Gastrocnemius medialis (tissue), 4 donors: Measurements from ENCODE around the gene CDC42EP2. TPM values are rescaled to one million over a fixed set of nuclear protein-coding genes. Genes with fewer than 3 reads are reported as not detected.

Experiments
- ATAC-seq, 2 donors: fragments of 150-250 bp; one replicate each; pipeline ENCODE4 v1.9.1; 2016
- DNase-seq, 2 donors: peaks; one replicate each; pipeline ENCODE4 v3.0.0-alpha.2; 2019
- H3K27ac ChIP-seq, 4 donors: fragments of 200-600 bp; sonication (generic); 1 replicate in 1 of 4; 2 replicates in 3 of 4; pipeline ENCODE4 v1.5.1; 2016 to 2018; ENCODE audit warnings: mild to moderate bottlenecking in 2 of 4, moderate library complexity in 1 of 4
- H3K27me3 ChIP-seq, 3 donors: fragments of 200-600 bp; sonication (generic) in 2 of 3; 1 replicate in 1 of 3; 2 replicates in 2 of 3; pipeline versions ENCODE4 v1.5.1 to v1.6.0; 2016 to 2019; ENCODE audit warnings: mild to moderate bottlenecking in 1 of 3, moderate library complexity in 1 of 3
- H3K36me3 ChIP-seq, 2 donors: fragments of 200-600 bp; sonication (generic) in 1 of 2; one replicate each; pipeline ENCODE4 v1.5.1; 2017 to 2018
- H3K4me1 ChIP-seq, 2 donors: fragments of 200-600 bp; sonication (generic) in 1 of 2; one replicate each; pipeline ENCODE4 v1.5.1; 2016 to 2017; ENCODE audit warnings: mild to moderate bottlenecking in 2 of 2
- H3K4me3 ChIP-seq, 4 donors: fragments of 200-600 bp; sonication (generic) in 3 of 4; 1 replicate in 1 of 4; 2 replicates in 3 of 4; pipeline ENCODE4 v1.5.1; 2016 to 2019; ENCODE audit warnings: mild to moderate bottlenecking in 2 of 4
- H3K9me3 ChIP-seq, 3 donors: fragments of 200-600 bp; sonication (generic) in 2 of 3; 1 replicate in 1 of 3; 2 replicates in 2 of 3; pipeline ENCODE4 v1.5.1; 2016 to 2019
- CTCF ChIP-seq, 5 experiments: fragments of 450-650 bp in 3 of 5; fragments of 200-600 bp in 2 of 5; sonication (generic) in 2 of 5; IDR thresholded peaks in 4 of 5; conservative IDR thresholded peaks in 1 of 5; 1 replicate in 4 of 5; 2 replicates in 1 of 5; pipeline ENCODE4 v1.5.1; 2016 to 2019; ENCODE audit warnings: antibody characterized with exemption in 5 of 5, mild to moderate bottlenecking in 3 of 5, moderate library complexity in 3 of 5
- POLR2A ChIP-seq, 2 donors: fragments of 450-650 bp; IDR thresholded peaks; one replicate each; pipeline ENCODE4 v1.6.1; 2017; ENCODE audit warnings: antibody characterized with exemption in 2 of 2, mild to moderate bottlenecking in 2 of 2, moderate library complexity in 2 of 2
- in situ Hi-C, 4 donors: fragments of 200-750 bp; cut with MboI; loops; one replicate each; pipeline versions ENCODE4 v1.15.0 to v1.8.0; 2017; ENCODE audit warnings: low sequenced_read_pairs in 4 of 4
- intact Hi-C: fragments of 100-400 bp; cut with DNase I; formaldehyde crosslinking; loops from one replicate; pipeline ENCODE4 v1.15.1; 2023; ENCODE audit warnings: low total_unique reads
- total RNA-seq, 4 donors: library from RNA; depleted of rRNA; stranded (reverse); fragments of >200 nt; gene quantifications; one replicate each; pipeline versions ENCODE4 v1.1.0 to v1.2.3, GENCODE V29; 2016

Gene CDC42EP2
- total RNA-seq, 4 donors from 2014 or later: 5.0 to 11.6 (median 5.6) TPM

GRCh38 chr11:65304110-65304509 is 10.6 kb upstream of the CDC42EP2 start:
- Histone ChIP-seq H3K27me3 (no peaks in the 10 kb centered on the region), H3K27ac (no peak overlapping the region), H3K36me3 (no peaks in the 10 kb centered on the region), H3K9me3 (no peaks in the 10 kb centered on the region), H3K4me3 (no peak overlapping the region), H3K4me1 (peaks cover 14 to 22% of the 10 kb centered on the region in 2 donors)
- DNase-seq (no peak), ATAC-seq (no peak)
- intact Hi-C loops (no loop called here), in situ Hi-C loops (no loop called here)
- no peak for TF ChIP-seq POLR2A (IDR thresholded peaks at IDR 0.05)
- no peak for TF ChIP-seq CTCF (IDR thresholded peaks at IDR 0.05 in 4 of 5, conservative IDR thresholded peaks at IDR 0.05 in 1 of 5)

GRCh38 chr11:65304613-65305012 is 10.1 kb upstream of the CDC42EP2 start:
- H3K4me3 ChIP-seq: no peak overlapping the region
- intact Hi-C loops: no loop called here

GRCh38 chr11:65305501-65306268 is 9.0 kb upstream of the CDC42EP2 start:
- Histone ChIP-seq H3K27me3 (no peaks in the 10 kb centered on the region), H3K9me3 (no peaks in the 10 kb centered on the region), H3K4me3 (no peak overlapping the region), H3K36me3 (no peaks in the 10 kb centered on the region), H3K4me1 (peaks cover 19 to 26% of the 10 kb centered on the region in 2 donors), H3K27ac (no peak overlapping the region)
- ATAC-seq (no peak), DNase-seq (no peak)
- TF ChIP-seq POLR2A (IDR thresholded peaks at IDR 0.05): no peak
- no peak for TF ChIP-seq CTCF (IDR thresholded peaks at IDR 0.05 in 4 of 5, conservative IDR thresholded peaks at IDR 0.05 in 1 of 5)
- in situ Hi-C loops: no loop called here
- intact Hi-C loops: no loop called here

More at GRCh38 chr11:65304613-65305012, 10.1 kb upstream of the CDC42EP2 start:
- in situ Hi-C loops: no loop called here
- no peak for DNase-seq
- no peak for TF ChIP-seq CTCF (IDR thresholded peaks at IDR 0.05 in 4 of 5, conservative IDR thresholded peaks at IDR 0.05 in 1 of 5)
- no peak for TF ChIP-seq POLR2A (IDR thresholded peaks at IDR 0.05)
- no peaks in the 10 kb centered on the region for H3K27me3 ChIP-seq
- peaks cover 15 to 19% of the 10 kb centered on the region in 2 donors for H3K4me1 ChIP-seq
- H3K36me3 ChIP-seq: no peaks in the 10 kb centered on the region
- no peak overlapping the region for H3K27ac ChIP-seq
- ATAC-seq: no peak
- no peaks in the 10 kb centered on the region for H3K9me3 ChIP-seq

- no peak for ATAC-seq
- Histone ChIP-seq H3K36me3 (no peaks in the 10 kb centered on the region), H3K9me3 (no peaks in the 10 kb centered on the region), H3K4me3 (no peak overlapping the region), H3K27ac (peak overlapping the region in 3 of 4 donors; percentile 16 to 39 (median 36)), H3K27me3 (no peaks in the 10 kb centered on the region), H3K4me1 (peaks cover 11 to 30% of the 10 kb centered on the region in 2 donors)
- in situ Hi-C loops (no loop called here), intact Hi-C loops (no loop called here)
- no peak for DNase-seq
- no peak for TF ChIP-seq CTCF (IDR thresholded peaks at IDR 0.05 in 4 of 5, conservative IDR thresholded peaks at IDR 0.05 in 1 of 5)
- TF ChIP-seq POLR2A (IDR thresholded peaks at IDR 0.05): no peak
These were observed 7.1 kb upstream of the CDC42EP2 start for GRCh38 chr11:65307298-65308229.
